Thoracic aorta (tissue), 2 donors: ENCODE results near the gene PFKFB4. TPM values are rescaled to one million over a fixed set of nuclear protein-coding genes. Genes with fewer than 3 reads are reported as not detected.
A peak's percentile ranks its signal among the peaks of the same experiment; 100 is the strongest.

ENCODE experiments used
- ATAC-seq: fragments of 150-250 bp; one replicate; pipeline ENCODE4 v1.8.0; 2017; ENCODE audit warnings: low read depth; ENCODE audit not compliant: insufficient number of reproducible peaks, low FRiP score
- DNase-seq: peaks from one replicate; pipeline ENCODE4 v3.0.0-alpha.2; 2020; ENCODE audit warnings: low spot score
- H3K27ac ChIP-seq, 2 donors: fragments of 200-600 bp; sonication (generic); 1 replicate in 1 of 2; 2 replicates in 1 of 2; pipeline ENCODE4 v1.5.1; 2016; ENCODE audit warnings: mild to moderate bottlenecking in 2 of 2, moderate library complexity in 2 of 2
- H3K27me3 ChIP-seq: fragments of 200-600 bp; sonication (generic); replicated peaks from 2 replicates; pipeline ENCODE4 v1.6.0; 2016; ENCODE audit warnings: mild to moderate bottlenecking; ENCODE audit not compliant: insufficient read depth
- H3K36me3 ChIP-seq: fragments of 200-600 bp; sonication (generic); one replicate; pipeline ENCODE4 v1.5.1; 2016
- H3K4me1 ChIP-seq, 2 donors: fragments of 200-600 bp; sonication (generic); 1 replicate in 1 of 2; 2 replicates in 1 of 2; pipeline versions ENCODE4 v1.5.1 to v1.6.0; 2016; ENCODE audit warnings: low read depth in 2 of 2, mild to moderate bottlenecking in 1 of 2; ENCODE audit not compliant: control insufficient read depth in 1 of 2
- H3K4me3 ChIP-seq: fragments of 200-600 bp; sonication (generic); 2 replicates; pipeline ENCODE4 v1.5.1; 2016; ENCODE audit warnings: mild to moderate bottlenecking
- H3K9me3 ChIP-seq: fragments of 200-600 bp; sonication (generic); 2 replicates; pipeline ENCODE4 v1.5.1; 2016
- total RNA-seq, 2 donors: library from RNA; depleted of rRNA; stranded (reverse); fragments of >200 nt; gene quantifications; one replicate each; pipeline versions ENCODE4 v1.1.0 to v1.2.3, GENCODE V29; 2016
- TF ChIP-seq, protein P1 (sequence below): fragments of 200-600 bp; sonication (generic); IDR thresholded peaks from one replicate; pipeline ENCODE4 v1.5.1; 2019; ENCODE audit warnings: antibody characterized with exemption

Gene PFKFB4
- total RNA-seq, 2 donors from 2014 or later: 3.7 to 8.5 TPM

DNA sequence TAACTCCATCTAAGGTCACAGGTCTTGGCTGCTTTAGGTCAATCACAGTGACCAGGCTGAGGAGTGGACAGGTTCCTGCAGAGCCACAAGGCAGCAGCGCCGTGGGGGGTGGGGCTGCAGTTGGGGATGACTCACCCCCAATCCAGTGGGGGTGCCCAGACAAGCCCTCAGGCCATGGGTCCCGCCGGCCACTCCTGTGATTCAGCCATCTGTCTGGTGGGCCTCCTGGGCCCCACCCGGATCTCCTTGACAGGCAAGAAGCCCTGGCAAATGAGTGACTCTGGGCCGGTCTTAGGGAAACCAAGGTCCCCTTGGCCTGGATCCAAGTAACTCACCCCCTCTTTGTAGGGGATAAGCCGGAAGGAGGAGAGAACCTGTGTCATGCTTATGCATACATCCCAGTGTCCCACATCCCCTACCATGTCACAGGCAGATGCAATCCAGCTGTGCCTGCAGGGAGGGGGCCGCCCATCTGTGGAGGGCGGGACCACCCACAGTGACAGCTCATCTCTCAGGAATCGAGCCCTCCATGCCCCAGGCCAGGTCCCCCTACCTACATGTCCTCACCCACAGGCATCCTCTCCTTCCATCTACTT, 39.0 kb upstream of the PFKFB4 start:
- peak; percentile 0 for ATAC-seq
- Histone ChIP-seq H3K4me1 (peaks cover 31 to 66% of the 10 kb centered on the region in 2 donors), H3K27ac (peak overlapping the region; percentile 30 to 93), H3K27me3 (no peaks in the 10 kb centered on the region), H3K9me3 (no peaks in the 10 kb centered on the region), H3K4me3 (peak overlapping the region; percentile 73), H3K36me3 (peaks cover 8% of the 10 kb centered on the region)
- DNase-seq: peak; percentile 58
- TF ChIP-seq, protein P1, sequence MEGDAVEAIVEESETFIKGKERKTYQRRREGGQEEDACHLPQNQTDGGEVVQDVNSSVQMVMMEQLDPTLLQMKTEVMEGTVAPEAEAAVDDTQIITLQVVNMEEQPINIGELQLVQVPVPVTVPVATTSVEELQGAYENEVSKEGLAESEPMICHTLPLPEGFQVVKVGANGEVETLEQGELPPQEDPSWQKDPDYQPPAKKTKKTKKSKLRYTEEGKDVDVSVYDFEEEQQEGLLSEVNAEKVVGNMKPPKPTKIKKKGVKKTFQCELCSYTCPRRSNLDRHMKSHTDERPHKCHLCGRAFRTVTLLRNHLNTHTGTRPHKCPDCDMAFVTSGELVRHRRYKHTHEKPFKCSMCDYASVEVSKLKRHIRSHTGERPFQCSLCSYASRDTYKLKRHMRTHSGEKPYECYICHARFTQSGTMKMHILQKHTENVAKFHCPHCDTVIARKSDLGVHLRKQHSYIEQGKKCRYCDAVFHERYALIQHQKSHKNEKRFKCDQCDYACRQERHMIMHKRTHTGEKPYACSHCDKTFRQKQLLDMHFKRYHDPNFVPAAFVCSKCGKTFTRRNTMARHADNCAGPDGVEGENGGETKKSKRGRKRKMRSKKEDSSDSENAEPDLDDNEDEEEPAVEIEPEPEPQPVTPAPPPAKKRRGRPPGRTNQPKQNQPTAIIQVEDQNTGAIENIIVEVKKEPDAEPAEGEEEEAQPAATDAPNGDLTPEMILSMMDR: no peak

DNA sequence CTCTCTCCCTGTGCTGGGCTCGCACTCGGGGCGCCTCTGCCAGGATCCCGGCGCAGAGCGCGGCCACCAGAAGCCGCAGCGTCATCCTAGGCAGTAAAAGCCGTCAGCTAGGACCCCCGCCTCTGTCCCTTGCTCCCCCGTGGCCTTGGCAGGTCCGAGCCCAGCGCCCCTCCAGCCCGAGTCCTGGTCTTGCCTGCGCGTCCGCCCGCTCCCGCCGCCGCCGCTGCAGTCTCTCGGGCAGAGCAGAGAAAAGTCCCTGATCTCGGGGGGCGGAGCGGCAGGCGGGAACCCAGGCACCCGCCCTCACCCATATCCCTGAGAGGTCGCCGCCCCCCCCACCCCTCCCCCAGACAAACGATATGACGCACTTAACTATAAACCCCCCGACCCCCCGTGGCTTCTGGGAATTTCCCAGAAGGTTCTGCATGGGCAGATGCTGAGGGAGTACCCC, 38.5 kb upstream of the PFKFB4 start, which contains the start of gene COL7A1:
Gene COL7A1, minus strand, starts transcription at position 255 of the 451 bp plus-strand sequence. Its CDS starts 170 bp downstream, at position 85.
- H3K27me3 ChIP-seq: no peaks in the 10 kb centered on the region
- no peaks in the 10 kb centered on the region for H3K9me3 ChIP-seq
- peak within 1 kb of the TSS; percentile 73 for H3K4me3 ChIP-seq
- peaks cover 31 to 61% of the 10 kb centered on the region in 2 donors for H3K4me1 ChIP-seq
- ATAC-seq (peak; percentile 1), DNase-seq (no peak)
- peaks cover 2% of the 10 kb centered on the region for H3K36me3 ChIP-seq
- TF ChIP-seq, protein P1: no peak
- peak within 1 kb of the TSS; percentile 30 to 93 for H3K27ac ChIP-seq

DNA sequence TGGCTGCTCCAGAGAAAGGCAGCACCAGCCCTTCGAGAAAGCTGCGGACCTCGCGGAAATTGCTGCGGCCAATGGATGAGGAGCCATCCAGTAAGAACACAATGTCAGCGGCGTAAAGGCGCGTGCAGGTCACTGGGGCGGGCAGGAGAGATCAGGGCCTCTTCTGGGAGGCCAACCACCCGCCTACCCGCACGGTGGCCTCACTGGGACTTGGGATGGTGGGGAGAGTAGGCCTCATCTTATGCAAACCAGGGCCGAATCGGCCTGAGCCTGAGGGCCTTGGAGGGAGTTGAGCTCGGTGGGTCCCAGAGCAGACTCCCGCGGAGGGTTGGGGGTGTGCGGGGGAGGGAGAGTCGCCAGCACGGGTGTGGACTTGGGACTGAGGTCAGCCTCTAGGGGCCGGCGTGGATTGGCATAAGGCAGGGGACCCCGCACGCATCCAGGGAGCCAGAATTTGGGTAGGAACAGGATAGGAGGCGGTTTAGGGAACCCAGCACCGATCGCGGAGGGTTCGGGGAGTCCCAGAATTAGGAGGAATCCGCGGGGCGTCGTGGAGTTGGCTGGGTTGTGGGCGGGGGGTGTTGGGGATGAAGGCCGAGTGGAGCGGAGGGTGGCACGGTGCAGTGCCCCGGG, 37.9 kb upstream of the PFKFB4 start:
- TF ChIP-seq, protein P1: no peak
- no peak overlapping the region for H3K27ac ChIP-seq

DNA sequence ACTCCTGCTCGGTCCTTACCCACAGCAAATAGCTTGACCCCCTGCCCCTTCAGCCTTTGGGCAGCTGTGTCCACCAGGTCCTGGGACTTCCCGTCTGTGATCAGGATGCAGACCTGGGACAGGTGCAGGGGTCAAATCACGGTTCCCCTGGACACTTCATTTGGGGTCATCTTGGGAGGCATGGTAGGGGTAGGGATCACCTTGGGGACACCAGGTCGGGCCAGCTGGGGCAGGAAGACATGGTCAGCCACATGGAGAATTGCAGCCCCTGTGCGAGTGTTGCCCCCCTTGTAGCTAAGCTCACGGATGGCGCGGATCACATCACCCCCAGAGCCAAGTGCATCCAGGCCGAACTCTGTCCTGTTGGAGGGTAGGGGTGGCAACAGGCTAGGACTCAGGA, 36.7 kb upstream of the PFKFB4 start:
- DNase-seq (no peak), ATAC-seq (no peak)
- Histone ChIP-seq H3K4me3 (no peak overlapping the region), H3K27ac (no peak overlapping the region), H3K27me3 (no peaks in the 10 kb centered on the region), H3K36me3 (no peaks in the 10 kb centered on the region), H3K9me3 (no peaks in the 10 kb centered on the region), H3K4me1 (peaks cover 19 to 43% of the 10 kb centered on the region in 2 donors)
- TF ChIP-seq, protein P1: no peak

More for the DNA sequence above, 37.9 kb upstream of the PFKFB4 start:
- ATAC-seq: no peak
- no peaks in the 10 kb centered on the region for H3K9me3 ChIP-seq
- DNase-seq: no peak
- H3K4me1 ChIP-seq: peaks cover 30 to 55% of the 10 kb centered on the region in 2 donors
- H3K4me3 ChIP-seq: peak overlapping the region; percentile 73
- H3K36me3 ChIP-seq: no peaks in the 10 kb centered on the region
- no peaks in the 10 kb centered on the region for H3K27me3 ChIP-seq

DNA sequence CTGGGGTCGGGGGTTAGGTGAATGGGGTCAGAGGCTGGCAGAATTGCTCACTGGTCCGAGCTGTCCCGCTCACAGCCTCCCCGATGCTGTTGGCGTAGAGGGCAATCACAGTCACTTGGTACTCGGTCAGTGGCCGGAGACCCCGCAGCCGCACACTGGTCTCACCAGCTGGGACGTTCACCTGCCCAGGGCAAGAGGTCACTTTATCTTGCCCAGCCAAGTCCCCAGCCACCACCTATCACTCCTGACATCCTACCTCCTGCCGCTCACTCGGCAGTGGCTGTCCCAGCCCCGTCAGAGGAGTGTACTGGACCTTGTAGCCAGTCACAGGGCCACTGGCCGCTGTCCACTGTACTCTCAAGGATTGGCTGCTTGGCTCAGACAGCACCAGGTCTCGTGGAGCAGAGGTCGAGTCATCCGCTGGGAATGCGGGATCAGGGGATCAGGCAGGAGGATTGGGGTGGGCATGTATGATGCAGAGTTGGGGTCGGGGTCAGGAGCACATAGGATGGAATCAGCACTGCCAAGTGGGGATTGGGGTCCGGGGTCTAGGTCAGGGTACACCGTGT, 36.0 kb upstream of the PFKFB4 start:
- TF ChIP-seq, protein P1: no peak
- Histone ChIP-seq H3K36me3 (no peaks in the 10 kb centered on the region), H3K27ac (no peak overlapping the region), H3K4me3 (no peak overlapping the region), H3K9me3 (no peaks in the 10 kb centered on the region), H3K27me3 (no peaks in the 10 kb centered on the region), H3K4me1 (peaks cover 14 to 36% of the 10 kb centered on the region in 2 donors)
- DNase-seq: no peak
- no peak for ATAC-seq
